ENCODE results near the gene AKR1C3. TPM values are rescaled to one million over a fixed set of nuclear protein-coding genes. Genes with fewer than 3 reads are reported as not detected.
"Not testable (repeated sequence)": the region's sequence is repeated elsewhere in the genome, so short reads cannot be mapped to it uniquely, and the experiment has no call there.

The AKR1C3 gene
- total RNA-seq, 4 donors from 2014 or later, result 182 to 860 (median 419) TPM

- TF ChIP-seq POLR2A (IDR thresholded peaks at IDR 0.05) (no peak), CTCF (IDR thresholded peaks at IDR 0.05) (no peak)
- Histone ChIP-seq H3K27ac (no peak overlapping the region), H3K27me3 (no peaks in the 10 kb centered on the region), H3K4me1 (no peaks in the 10 kb centered on the region), H3K4me3 (no peak overlapping the region), H3K9me3 (no peaks in the 10 kb centered on the region), H3K36me3 (no peaks in the 10 kb centered on the region)
- DNase-seq, result no peak
Measured at GRCh38 chr10:5123886-5124285, 29.7 kb downstream of the AKR1C3 start.

DNA sequence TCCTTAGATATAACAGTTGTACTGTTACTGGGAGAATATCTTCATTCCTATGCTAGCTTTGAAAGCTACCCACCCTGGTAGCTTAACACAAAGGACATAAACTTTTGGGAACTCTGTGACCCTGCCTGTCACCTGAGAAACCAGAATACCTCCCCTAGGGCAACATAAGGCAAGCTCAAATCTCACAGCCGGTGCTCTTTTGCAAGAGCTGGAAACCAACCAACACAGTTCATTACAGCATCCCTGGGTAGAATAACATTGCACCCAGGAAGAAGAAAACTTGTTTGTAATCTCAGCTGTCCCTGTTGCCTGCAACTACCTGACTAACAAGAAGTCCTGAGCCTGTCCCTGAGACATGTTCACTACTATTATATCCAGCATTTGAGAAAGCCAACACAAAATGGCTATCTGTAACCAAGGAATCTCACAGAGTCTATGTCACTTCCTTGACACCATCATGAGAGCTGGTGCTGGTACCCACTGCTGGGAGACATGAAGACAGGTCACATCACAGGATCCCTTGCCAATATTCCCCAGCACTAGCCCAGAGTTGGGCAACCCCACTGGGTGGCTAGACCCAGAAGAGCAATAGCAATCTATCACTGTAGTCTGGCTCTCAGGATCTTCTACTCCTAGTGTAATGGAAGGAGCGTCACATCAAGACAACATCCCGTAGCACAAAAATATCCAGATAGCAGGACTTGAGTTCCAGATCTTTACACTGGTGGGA lies 31.3 kb downstream of the AKR1C3 start:
- TF ChIP-seq POLR2A (IDR thresholded peaks at IDR 0.05) (no peak), CTCF (IDR thresholded peaks at IDR 0.05) (no peak)
- no peak overlapping the region for H3K4me3 ChIP-seq
- no peaks in the 10 kb centered on the region for H3K4me1 ChIP-seq
- no peaks in the 10 kb centered on the region for H3K9me3 ChIP-seq
- H3K27me3 ChIP-seq, result no peaks in the 10 kb centered on the region
- H3K36me3 ChIP-seq, result no peaks in the 10 kb centered on the region
- no peak overlapping the region for H3K27ac ChIP-seq
- DNase-seq, result no peak

DNA sequence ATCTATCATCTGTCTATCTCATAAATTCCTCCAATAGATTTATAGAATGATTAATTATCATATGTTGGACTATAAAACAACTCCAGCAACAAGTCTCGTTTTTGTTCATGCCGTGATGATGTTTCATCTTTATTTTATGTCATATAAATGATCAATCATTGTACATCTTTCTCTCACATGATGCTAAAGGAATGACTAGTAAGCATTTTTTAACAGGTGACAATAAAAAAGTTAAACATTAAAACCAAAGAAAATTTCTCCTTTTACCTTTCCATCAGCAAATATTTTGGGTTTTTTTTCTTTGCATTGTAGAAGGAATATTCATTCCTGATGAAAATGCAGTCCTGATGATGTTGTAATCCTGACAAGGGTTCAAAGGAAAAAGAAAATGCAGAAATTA lies 41.4 kb downstream of the AKR1C3 start:
- Histone ChIP-seq H3K4me3 (no peak overlapping the region), H3K36me3 (no peaks in the 10 kb centered on the region), H3K4me1 (no peaks in the 10 kb centered on the region), H3K9me3 (peaks cover 0 to 23% (median 0%) of the 10 kb centered on the region in 4 donors), H3K27ac (no peak overlapping the region), H3K27me3 (no peaks in the 10 kb centered on the region)
- DNase-seq, result no peak
- TF ChIP-seq POLR2A (IDR thresholded peaks at IDR 0.05), result no peak
- no peak for TF ChIP-seq CTCF (IDR thresholded peaks at IDR 0.05)

GRCh38 chr10:5136468-5137087 lies 42.4 kb downstream of the AKR1C3 start:
- no peak for DNase-seq
- H3K27me3 ChIP-seq, result no peaks in the 10 kb centered on the region
- H3K27ac ChIP-seq, result no peak overlapping the region
- H3K4me1 ChIP-seq, result no peaks in the 10 kb centered on the region
- H3K9me3 ChIP-seq, result peaks cover 0 to 23% (median 0%) of the 10 kb centered on the region in 4 donors
- no peaks in the 10 kb centered on the region for H3K36me3 ChIP-seq
- TF ChIP-seq CTCF (IDR thresholded peaks at IDR 0.05), result no peak
- no peak for TF ChIP-seq POLR2A (IDR thresholded peaks at IDR 0.05)
- H3K4me3 ChIP-seq, result no peak overlapping the region

- not testable (repeated sequence) for H3K4me1 ChIP-seq
Measured at GRCh38 chr10:5137699-5138098, 43.5 kb downstream of the AKR1C3 start.

DNA sequence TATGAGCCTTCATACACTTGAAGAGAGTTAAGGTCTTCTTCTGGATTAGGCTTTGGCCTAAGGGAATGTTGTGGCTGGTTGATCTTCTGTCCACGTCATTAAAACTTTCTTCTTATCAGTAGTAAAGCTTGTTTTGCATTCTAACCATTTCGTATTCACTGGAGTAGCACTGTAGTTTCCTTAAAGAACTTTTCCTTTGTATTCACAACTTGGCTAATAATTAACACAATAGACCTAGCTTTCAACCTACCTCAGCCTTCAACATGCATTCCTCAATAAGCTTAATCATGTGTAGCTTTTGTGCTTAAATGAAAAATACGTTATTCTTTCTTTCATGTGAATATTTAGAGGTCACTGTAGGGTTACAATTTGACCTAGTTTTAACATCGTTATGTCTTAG lies 48.0 kb downstream of the AKR1C3 start:
- TF ChIP-seq POLR2A (IDR thresholded peaks at IDR 0.05) (no peak), CTCF (IDR thresholded peaks at IDR 0.05) (no peak)
- Histone ChIP-seq H3K4me1 (peaks cover 0 to 6% (median 0%) of the 10 kb centered on the region in 4 donors), H3K36me3 (no peaks in the 10 kb centered on the region), H3K27ac (peak overlapping the region in 1 of 4 donors; percentile 4), H3K27me3 (no peaks in the 10 kb centered on the region), H3K9me3 (peaks cover 0 to 13% (median 0%) of the 10 kb centered on the region in 4 donors), H3K4me3 (no peak overlapping the region)
- no peak for DNase-seq

More at GRCh38 chr10:5137699-5138098, 43.5 kb downstream of the AKR1C3 start:
- H3K27me3 ChIP-seq, H3K27ac ChIP-seq, DNase-seq, H3K4me3 ChIP-seq, H3K36me3 ChIP-seq: not testable (repeated sequence)
- H3K9me3 ChIP-seq, result peaks cover 0 to 23% (median 0%) of the 10 kb centered on the region in 4 donors
